GM19467 (cell line): ENCODE measurements around the gene CARD8.
"Not testable (repeated sequence)": the region's sequence is repeated elsewhere in the genome, so short reads cannot be mapped to it uniquely, and the experiment has no call there.

Experiments
- ATAC-seq: cut with Tn5 transposase; IDR thresholded peaks from one replicate; pipeline ENCODE4 v1.9.1; 2021; ENCODE audit warnings: mild to moderate bottlenecking, moderate library complexity; ENCODE audit not compliant: unreplicated experiment

The CARD8 gene

GRCh38 chr19:48265326-48265725 lies 9.6 kb upstream of the CARD8 start:
- ATAC-seq: not testable (repeated sequence)

- not testable (repeated sequence) for ATAC-seq
These were observed 4.6 kb upstream of the CARD8 start for GRCh38 chr19:48260359-48260714.

- not testable (repeated sequence) for ATAC-seq
These were observed 3.3 kb upstream of the CARD8 start for GRCh38 chr19:48258992-48259391.

- no peak for ATAC-seq
These were observed 2.6 kb upstream of the CARD8 start for GRCh38 chr19:48258350-48258749.

- ATAC-seq: no peak
These were observed 1.2 kb downstream of the CARD8 start for GRCh38 chr19:48254529-48254970.

GRCh38 chr19:48253999-48254398 lies 1.7 kb downstream of the CARD8 start:
- ATAC-seq: no peak

- ATAC-seq: no peak
These were observed 3.1 kb downstream of the CARD8 start for GRCh38 chr19:48252609-48253008.

- ATAC-seq: no peak
These were observed 5.3 kb downstream of the CARD8 start for GRCh38 chr19:48250290-48251025.

GRCh38 chr19:48249502-48250014 lies 6.2 kb downstream of the CARD8 start:
- peak; percentile 58 for ATAC-seq

GRCh38 chr19:48248081-48248833 lies 7.5 kb downstream of the CARD8 start:
- no peak for ATAC-seq

- ATAC-seq: no peak
These were observed 8.5 kb downstream of the CARD8 start for GRCh38 chr19:48247212-48247611.

GRCh38 chr19:48246101-48246500 lies 9.6 kb downstream of the CARD8 start:
- no peak for ATAC-seq

GRCh38 chr19:48244281-48244680 lies 11.4 kb downstream of the CARD8 start:
- ATAC-seq: no peak

GRCh38 chr19:48241771-48242170 lies 13.9 kb downstream of the CARD8 start:
- not testable (repeated sequence) for ATAC-seq

GRCh38 chr19:48239582-48240141 lies 16.1 kb downstream of the CARD8 start:
- no peak for ATAC-seq

GRCh38 chr19:48239120-48239519 lies 16.6 kb downstream of the CARD8 start:
- no peak for ATAC-seq

- no peak for ATAC-seq
These were observed 18.7 kb downstream of the CARD8 start for GRCh38 chr19:48237057-48237456.

GRCh38 chr19:48230555-48231129 lies 25.1 kb downstream of the CARD8 start:
- no peak for ATAC-seq

- no peak for ATAC-seq
These were observed 34.1 kb downstream of the CARD8 start for GRCh38 chr19:48221628-48222027.

GRCh38 chr19:48220784-48221183 lies 34.9 kb downstream of the CARD8 start:
- not testable (repeated sequence) for ATAC-seq

GRCh38 chr19:48218997-48219396 lies 36.7 kb downstream of the CARD8 start:
- ATAC-seq: no peak
